PC-9 (cell line): Measurements from ENCODE around the gene HDAC10. TPM values are rescaled to one million over a fixed set of nuclear protein-coding genes. Genes with fewer than 3 reads are reported as not detected.
A peak's percentile ranks its signal among the peaks of the same experiment; 100 is the strongest.

Experiments used
- BruUV-seq: library from RNA; stranded (reverse); fragments of 400-500 nt; replicated peaks from 2 replicates; lab custom pipeline; 2021; lab: Mats Ljungman, UMichigan
- CTCF ChIA-PET: fragments of 300-600 bp; sonication (Branson Sonifier 250); formaldehyde crosslinking; loops from one replicate; lab custom pipeline; 2022; ENCODE audit warnings: antibody characterized with exemption; lab: Charles Lee
- POLR2A ChIA-PET: fragments of 300-600 bp; sonication (Branson Sonifier 250); formaldehyde crosslinking; loops from one replicate; lab custom pipeline; 2022; ENCODE audit warnings: antibody characterized with exemption; ENCODE audit not compliant: unreplicated experiment; lab: Charles Lee
- DNase-seq, 2 experiments: peaks; one replicate each; pipeline versions ENCODE4 v3.0.0 to v3.0.0-alpha.2; 2015 to 2022; ENCODE audit warnings: mixed read lengths in 1 of 2
- H2AFZ ChIP-seq: fragments of 200-600 bp; sonication (generic); 2 replicates; pipeline ENCODE4 v1.8.1; 2017; ENCODE audit warnings: antibody characterized with exemption
- H3F3A ChIP-seq: fragments of 200-600 bp; sonication (generic); 2 replicates; pipeline ENCODE4 v1.8.1; 2017; ENCODE audit warnings: antibody characterized with exemption, mild to moderate bottlenecking, low read depth; ENCODE audit not compliant: insufficient read depth
- H3K27ac ChIP-seq: fragments of 200-600 bp; sonication (generic); 2 replicates; pipeline ENCODE4 v1.6.1; 2016; ENCODE audit warnings: mixed run types
- H3K27me3 ChIP-seq: fragments of 200-600 bp; sonication (generic); 2 replicates; pipeline ENCODE4 v1.6.1; 2016; ENCODE audit warnings: low read depth, mixed run types; ENCODE audit not compliant: insufficient read depth
- H3K36me3 ChIP-seq: fragments of 200-600 bp; sonication (generic); 2 replicates; pipeline ENCODE4 v1.6.1; 2016; ENCODE audit warnings: low read depth, mixed run types
- H3K4me1 ChIP-seq: fragments of 200-600 bp; sonication (generic); replicated peaks from 2 replicates; pipeline ENCODE4 v1.6.1; 2016; ENCODE audit warnings: mixed run types; ENCODE audit not compliant: insufficient read depth
- H3K4me2 ChIP-seq: fragments of 200-600 bp; sonication (generic); 2 replicates; pipeline ENCODE4 v1.6.1; 2017; ENCODE audit warnings: mixed run types
- H3K4me3 ChIP-seq: fragments of 200-600 bp; sonication (generic); 2 replicates; pipeline ENCODE4 v1.6.1; 2016; ENCODE audit warnings: mixed run types
- H3K79me2 ChIP-seq: fragments of 200-600 bp; sonication (generic); 2 replicates; pipeline ENCODE4 v1.6.1; 2017; ENCODE audit warnings: low read depth, mixed run types
- H3K9me2 ChIP-seq: fragments of 200-600 bp; sonication (generic); 2 replicates; pipeline ENCODE4 v1.8.1; 2017; ENCODE audit warnings: mild to moderate bottlenecking; ENCODE audit not compliant: insufficient read depth
- H3K9me3 ChIP-seq: fragments of 200-600 bp; sonication (generic); 2 replicates; pipeline ENCODE4 v1.8.1; 2016; ENCODE audit warnings: low read depth; ENCODE audit not compliant: insufficient read depth
- H4K20me1 ChIP-seq: fragments of 200-600 bp; sonication (generic); 2 replicates; pipeline ENCODE4 v1.8.1; 2017; ENCODE audit not compliant: insufficient read depth
- EZH2 ChIP-seq: fragments of 200-600 bp; sonication (generic); IDR thresholded peaks from 2 replicates; pipeline ENCODE4 v1.8.0; 2017; ENCODE audit warnings: antibody characterized with exemption, low read depth
- intact Hi-C: fragments of 100-400 bp; cut with micrococcal nuclease; formaldehyde crosslinking; loops from one replicate; pipeline ENCODE4 v1.10.0; 2022; ENCODE audit not compliant: unreplicated experiment
- total RNA-seq: library from RNA; stranded (reverse); gene quantifications from 2 replicates; pipeline ENCODE4 v1.2.3, GENCODE V29; 2021
- TF ChIP-seq, protein P1 (sequence below): fragments of 200-600 bp; sonication (generic); conservative IDR thresholded peaks from 2 replicates; pipeline ENCODE4 v1.6.1; 2017; ENCODE audit warnings: mixed run types, antibody characterized with exemption, mild to moderate bottlenecking, moderate library complexity

The HDAC10 gene
- total RNA-seq, 1 experiment from 2014 or later, result 80.5 TPM

DNA sequence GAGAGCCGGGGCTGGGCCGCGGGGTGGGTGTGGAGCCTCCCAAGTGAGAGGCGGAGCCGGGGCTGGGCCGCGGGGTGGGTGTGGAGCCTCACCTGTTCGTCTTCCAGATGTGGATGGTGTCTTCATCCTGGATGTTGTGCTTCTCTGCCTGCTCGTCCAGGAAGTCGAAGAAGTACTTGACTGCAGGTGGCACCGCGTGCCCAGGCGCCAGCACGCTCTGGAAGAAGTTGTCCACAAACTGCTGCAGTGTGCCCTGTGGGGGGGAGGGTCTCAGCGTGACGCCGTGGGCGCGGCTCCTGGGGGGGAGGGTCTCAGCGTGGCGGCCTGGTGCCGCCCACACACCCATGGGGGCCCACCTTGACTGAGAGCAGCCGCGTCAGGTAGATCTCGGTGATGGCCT, 26.7 kb upstream of the HDAC10 start:
- peaks cover 31% of the 10 kb centered on the region for H3K4me1 ChIP-seq
- H3K4me2 ChIP-seq, result no peak overlapping the region
- H3K27me3 ChIP-seq, result no peaks in the 10 kb centered on the region
- peaks cover 63% of the 10 kb centered on the region for H3K36me3 ChIP-seq
- ChIA-PET CTCF (no interaction called here), POLR2A (no interaction called here)
- H3K27ac ChIP-seq, result no peak overlapping the region
- intact Hi-C loops, result no loop called here
- peaks cover 22% of the 10 kb centered on the region for H4K20me1 ChIP-seq
- peaks cover 75% of the 10 kb centered on the region for H3F3A ChIP-seq
- no peak for DNase-seq
- TF ChIP-seq EZH2, result no peak
- TF ChIP-seq, protein P1, sequence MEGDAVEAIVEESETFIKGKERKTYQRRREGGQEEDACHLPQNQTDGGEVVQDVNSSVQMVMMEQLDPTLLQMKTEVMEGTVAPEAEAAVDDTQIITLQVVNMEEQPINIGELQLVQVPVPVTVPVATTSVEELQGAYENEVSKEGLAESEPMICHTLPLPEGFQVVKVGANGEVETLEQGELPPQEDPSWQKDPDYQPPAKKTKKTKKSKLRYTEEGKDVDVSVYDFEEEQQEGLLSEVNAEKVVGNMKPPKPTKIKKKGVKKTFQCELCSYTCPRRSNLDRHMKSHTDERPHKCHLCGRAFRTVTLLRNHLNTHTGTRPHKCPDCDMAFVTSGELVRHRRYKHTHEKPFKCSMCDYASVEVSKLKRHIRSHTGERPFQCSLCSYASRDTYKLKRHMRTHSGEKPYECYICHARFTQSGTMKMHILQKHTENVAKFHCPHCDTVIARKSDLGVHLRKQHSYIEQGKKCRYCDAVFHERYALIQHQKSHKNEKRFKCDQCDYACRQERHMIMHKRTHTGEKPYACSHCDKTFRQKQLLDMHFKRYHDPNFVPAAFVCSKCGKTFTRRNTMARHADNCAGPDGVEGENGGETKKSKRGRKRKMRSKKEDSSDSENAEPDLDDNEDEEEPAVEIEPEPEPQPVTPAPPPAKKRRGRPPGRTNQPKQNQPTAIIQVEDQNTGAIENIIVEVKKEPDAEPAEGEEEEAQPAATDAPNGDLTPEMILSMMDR, result no peak
- no peak overlapping the region for H3K4me3 ChIP-seq
- H2AFZ ChIP-seq, result no peak overlapping the region
- no peaks in the 10 kb centered on the region for H3K9me2 ChIP-seq
- H3K9me3 ChIP-seq, result no peaks in the 10 kb centered on the region
- BruUV-seq, result no TSS peak
- peaks cover 21% of the 10 kb centered on the region for H3K79me2 ChIP-seq

GRCh38 chr22:50276143-50276542, 25.1 kb upstream of the HDAC10 start:
- peaks cover 26% of the 10 kb centered on the region for H4K20me1 ChIP-seq
- TF ChIP-seq, protein P1, result peak; percentile 72
- TF ChIP-seq EZH2, result no peak
- POLR2A ChIA-PET, result no interaction called here
- H3K36me3 ChIP-seq, result peaks cover 55% of the 10 kb centered on the region
- H2AFZ ChIP-seq, result no peak overlapping the region
- H3K27me3 ChIP-seq, result no peaks in the 10 kb centered on the region
- peaks cover 77% of the 10 kb centered on the region for H3F3A ChIP-seq
- H3K79me2 ChIP-seq, result peaks cover 12% of the 10 kb centered on the region
- no peak overlapping the region for H3K4me2 ChIP-seq
- H3K27ac ChIP-seq, result no peak overlapping the region
- intact Hi-C loops, result no loop called here
- DNase-seq, result no peak
- peaks cover 28% of the 10 kb centered on the region for H3K4me1 ChIP-seq
- no TSS peak for BruUV-seq
- no peaks in the 10 kb centered on the region for H3K9me3 ChIP-seq
- CTCF ChIA-PET, result no interaction called here
- H3K9me2 ChIP-seq, result no peaks in the 10 kb centered on the region
- no peak overlapping the region for H3K4me3 ChIP-seq

- Histone ChIP-seq H4K20me1 (peaks cover 26% of the 10 kb centered on the region), H3K79me2 (peaks cover 7% of the 10 kb centered on the region), H2AFZ (no peak overlapping the region), H3F3A (peaks cover 82% of the 10 kb centered on the region), H3K4me1 (peaks cover 29% of the 10 kb centered on the region), H3K4me2 (no peak overlapping the region), H3K36me3 (peaks cover 50% of the 10 kb centered on the region), H3K27me3 (no peaks in the 10 kb centered on the region), H3K9me2 (no peaks in the 10 kb centered on the region), H3K27ac (no peak overlapping the region), H3K4me3 (no peak overlapping the region), H3K9me3 (no peaks in the 10 kb centered on the region)
- ChIA-PET CTCF (no interaction called here), POLR2A (no interaction called here)
- TF ChIP-seq EZH2, result no peak
- TF ChIP-seq, protein P1, result 0 out of 2 replicates have a peak, but pooled peaks have one; percentile 2
- DNase-seq, result no peak
- intact Hi-C loops, result no loop called here
- TSS peak; percentile 31 for BruUV-seq
Observed at GRCh38 chr22:50275181-50276055, 24.4 kb upstream of the HDAC10 start.
